GM19351 (cell line): ENCODE measurements around the gene ATG3.
"Not testable (repeated sequence)": the region's sequence is repeated elsewhere in the genome, so short reads cannot be mapped to it uniquely, and the experiment has no call there.

ENCODE experiments used
- ATAC-seq: cut with Tn5 transposase; IDR thresholded peaks from one replicate; pipeline ENCODE4 v1.9.1; 2021; ENCODE audit warnings: mild to moderate bottlenecking, moderate library complexity; ENCODE audit not compliant: unreplicated experiment

Gene ATG3

DNA sequence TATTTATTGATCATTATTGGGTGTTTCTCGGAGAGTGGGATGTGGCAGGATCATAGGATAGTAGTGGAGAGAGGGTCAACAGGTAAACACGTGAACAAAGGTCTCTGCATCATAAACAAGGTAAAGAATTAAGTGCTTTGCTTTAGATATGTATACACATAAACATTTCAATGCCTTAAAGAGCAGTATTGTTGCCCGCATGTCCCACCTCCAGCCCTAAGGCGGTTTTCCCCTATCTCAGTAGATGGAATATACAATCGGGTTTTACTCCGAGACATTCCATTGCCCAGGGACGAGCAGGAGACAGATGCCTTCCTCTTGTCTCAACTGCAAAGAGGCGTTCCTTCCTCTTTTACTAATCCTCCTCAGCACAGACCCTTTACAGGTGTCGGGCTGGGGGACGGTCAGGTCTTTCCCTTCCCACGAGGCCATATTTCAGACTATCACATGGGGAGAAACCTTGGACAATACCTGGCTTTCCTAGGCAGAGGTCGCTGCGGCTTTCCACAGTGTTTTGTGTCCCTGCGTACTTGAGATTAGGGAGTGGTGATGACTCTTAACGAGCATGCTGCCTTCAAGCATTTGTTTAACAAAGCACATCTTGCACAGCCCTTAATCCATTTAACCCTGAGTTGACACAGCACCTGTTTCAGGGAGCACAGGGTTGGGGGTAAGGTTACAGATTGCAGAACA is 2.6 kb upstream of the ATG3 start:
- not testable (repeated sequence) for ATAC-seq

DNA sequence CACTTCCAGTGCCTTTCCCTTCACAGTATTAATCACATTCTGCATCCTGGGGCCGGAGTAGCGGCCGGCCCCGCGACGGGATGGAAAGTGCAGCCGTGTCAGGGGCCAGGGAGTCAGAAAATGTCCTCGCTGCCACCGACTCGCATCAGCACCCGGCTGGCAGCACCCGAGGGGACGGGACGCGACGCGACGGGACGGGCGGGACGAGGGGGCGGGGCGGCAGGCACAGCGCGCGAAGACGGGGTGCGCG is 353 bp downstream of the ATG3 start:
- ATAC-seq: peak; percentile 40

DNA sequence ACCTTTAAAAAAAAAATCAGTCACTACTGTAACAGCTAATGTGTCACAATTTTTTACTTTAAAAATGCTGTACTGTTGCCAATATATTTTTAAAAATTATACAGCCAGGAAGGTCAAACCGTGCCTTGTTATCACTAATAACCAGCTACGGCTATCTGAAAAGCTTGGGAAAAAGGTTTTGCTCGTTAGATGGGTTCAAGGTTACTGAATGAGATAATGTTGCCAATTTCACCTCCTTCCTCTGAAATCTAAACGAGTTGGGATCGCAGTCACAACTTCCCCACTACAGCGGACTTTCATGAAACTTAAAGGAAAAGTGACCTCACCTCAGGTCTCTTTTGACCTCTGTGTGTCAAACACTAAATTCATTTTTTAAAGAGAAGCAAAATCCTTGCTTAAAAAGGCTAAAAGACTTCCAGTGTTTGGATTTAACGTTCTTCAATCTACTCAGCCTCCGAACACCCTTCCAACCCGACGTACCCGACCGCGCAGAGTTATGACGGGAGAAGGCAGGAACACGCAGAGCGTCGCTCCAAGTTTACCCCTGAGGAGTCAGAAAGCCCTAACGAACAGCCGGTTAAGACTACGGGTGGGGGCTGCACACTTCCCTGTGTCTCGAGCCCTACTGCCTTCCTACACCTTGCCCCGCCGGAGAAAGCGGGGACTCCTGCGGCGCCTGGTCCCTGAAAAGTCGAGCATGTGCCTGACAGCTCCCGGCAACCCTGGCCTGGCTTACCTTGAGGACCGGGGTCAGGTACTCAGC is 860 bp downstream of the ATG3 start:
- ATAC-seq: peak; percentile 33

DNA sequence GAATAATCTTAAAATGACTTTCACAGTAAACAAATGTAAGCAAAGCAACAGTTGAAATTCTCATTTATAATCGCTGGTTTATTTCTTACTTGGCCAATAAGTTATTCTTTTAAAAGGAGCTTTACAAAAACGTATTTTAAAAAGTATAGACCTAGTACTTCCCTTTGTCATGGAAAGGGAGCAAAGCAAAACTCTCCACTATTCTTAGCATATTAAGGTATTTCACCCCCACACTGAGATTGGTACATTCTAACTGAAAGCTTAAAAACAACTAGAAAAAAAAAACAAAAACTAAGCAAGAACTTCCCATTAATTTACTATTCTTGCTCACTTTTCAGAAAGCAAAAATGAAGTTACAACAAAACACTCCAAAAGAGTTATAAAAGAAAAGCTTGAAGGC is 1.5 kb downstream of the ATG3 start:
- no peak for ATAC-seq

DNA sequence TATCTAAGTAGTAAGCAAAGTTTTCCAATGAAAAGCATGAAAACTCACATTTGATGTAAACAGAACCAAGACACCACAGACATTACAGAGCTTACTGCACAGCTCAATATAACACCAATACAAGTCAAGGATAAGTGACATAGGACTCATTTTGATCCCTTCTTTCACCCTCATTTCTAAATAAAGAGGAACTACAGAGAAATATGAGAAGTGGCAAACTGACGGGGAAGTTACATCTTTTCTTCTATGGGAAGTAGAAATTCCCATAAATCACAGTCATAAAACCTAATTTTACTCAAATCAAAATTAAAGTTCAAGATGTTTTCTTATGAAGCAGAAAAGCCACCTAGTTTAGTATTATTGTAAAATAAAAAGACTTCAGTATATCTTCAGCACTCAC is 3.8 kb downstream of the ATG3 start:
- no peak for ATAC-seq

DNA sequence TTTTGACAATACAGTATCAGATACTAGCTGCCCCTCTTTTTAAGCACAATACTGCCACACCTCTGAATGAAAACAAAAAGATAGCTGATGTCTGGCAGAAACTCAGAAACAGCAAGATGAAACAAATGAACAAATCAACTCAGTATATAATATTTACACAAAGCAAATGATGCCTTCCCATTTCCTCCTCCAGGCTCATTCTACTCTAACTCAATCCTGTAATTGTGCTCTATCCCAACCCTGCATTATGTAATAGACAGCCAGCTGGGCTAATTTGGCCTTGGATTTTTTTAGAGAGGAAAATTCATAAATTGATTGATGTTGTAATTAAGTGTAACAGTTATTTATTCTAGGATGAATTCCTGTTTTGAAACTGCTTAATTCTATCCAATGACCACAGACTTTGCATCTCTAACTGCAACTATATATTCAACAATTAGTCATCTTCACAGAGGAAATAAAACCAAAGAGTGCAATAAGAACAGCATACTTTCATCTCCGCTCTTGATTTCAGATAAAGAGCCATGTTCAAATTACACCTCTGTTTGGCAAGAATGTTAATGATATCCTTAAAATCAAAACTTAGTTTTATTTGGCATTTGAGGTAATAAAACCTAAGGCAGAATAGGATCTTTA is 6.1 kb downstream of the ATG3 start:
- no peak for ATAC-seq

DNA sequence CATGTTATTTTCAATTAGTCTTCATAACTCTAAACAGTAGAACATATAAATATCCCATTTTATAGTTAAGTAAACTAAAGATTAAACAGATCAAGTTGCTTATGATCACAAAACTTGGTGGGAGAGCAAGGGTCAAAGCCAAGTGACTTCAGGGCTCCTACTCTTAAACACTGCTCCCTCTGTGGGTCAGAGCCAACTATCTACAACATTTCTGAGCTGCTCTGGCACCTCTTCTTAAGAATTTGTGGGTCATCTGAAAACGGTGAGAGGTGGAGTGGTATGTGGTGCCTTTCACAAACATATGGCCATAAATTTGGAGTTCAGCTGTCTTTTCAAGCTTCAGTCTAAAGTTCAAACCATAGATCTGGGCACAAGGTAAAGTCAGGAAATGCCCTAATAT is 10.9 kb downstream of the ATG3 start:
- ATAC-seq: no peak

DNA sequence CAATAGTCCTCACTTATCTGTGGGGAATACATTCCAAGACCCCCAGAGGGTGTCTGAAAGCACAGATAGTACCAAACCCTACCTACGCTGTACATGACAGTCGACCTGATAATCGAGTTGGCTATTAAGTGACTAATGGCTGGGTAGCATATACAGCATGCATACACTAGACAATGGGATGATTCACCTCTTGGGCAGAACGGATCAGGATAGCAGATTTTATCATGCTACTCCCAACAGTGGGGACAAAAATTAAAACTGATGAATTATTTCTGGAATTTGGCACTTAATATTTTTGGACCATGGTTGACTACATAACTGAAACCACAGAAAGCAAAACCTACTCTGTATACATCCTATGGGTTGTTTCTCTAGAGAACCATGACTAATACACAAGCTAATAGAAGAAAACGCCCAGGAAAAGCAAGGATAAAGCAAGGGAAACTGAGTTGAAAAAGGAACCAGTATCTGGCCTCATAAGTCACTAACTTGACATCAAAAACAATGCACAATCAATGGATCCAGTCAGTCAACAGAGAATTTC is 15.5 kb downstream of the ATG3 start:
- ATAC-seq: no peak

DNA sequence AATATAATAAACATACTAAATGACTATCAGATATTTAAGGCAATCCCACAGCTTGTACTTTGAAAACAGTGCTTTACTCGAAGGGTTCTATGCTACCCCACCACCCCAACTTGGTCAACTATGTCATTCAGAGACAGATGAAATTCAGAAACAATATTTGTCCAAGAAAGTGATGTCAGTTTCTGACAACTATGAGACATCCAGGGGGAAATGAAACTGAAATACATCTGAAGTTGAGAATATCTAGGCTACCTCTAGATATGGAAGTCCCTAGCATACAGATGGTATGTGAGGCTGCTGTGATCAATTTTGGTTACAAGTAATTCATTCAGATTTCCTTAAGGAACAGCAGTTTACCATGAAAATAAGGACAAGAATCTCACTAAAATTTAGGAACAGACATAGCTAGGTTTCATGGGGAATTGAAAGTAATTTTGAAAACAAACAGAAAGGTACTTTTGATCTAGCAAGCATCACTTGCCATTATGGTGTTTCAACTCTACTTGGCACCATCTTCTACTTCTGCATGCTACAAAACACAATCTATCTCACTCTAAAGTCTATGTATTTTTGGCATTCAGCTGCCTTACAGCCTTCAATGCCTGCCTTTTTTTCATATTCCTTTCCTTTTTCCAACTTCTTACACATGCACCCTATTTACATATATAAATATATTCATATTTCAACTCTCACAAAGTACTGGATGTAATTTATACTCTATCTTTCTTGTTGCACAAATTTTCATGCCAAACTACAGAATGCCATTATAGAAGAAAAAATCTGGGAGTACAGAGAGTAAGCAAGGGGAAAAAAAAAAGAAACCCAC is 21.7 kb downstream of the ATG3 start:
- peak; percentile 95 for ATAC-seq

DNA sequence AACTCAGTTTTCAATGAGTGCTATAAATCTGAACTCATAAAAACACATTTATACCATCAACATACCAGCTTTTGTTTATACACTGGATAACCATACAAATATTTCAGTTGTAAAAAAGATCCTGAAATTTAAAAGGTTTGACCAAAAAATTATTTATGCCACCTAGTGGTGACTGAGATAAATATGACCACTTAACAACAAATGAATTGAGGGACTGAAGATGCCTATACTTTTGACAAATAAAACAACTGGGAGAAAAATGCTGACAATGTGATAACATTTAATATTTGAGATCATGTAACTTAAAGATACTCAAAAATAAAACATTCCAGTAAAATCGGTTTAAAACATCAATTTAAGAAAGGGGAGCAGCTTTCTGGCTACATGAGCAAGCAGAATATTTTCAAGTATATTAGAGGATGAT is 30.4 kb downstream of the ATG3 start:
- no peak for ATAC-seq

DNA sequence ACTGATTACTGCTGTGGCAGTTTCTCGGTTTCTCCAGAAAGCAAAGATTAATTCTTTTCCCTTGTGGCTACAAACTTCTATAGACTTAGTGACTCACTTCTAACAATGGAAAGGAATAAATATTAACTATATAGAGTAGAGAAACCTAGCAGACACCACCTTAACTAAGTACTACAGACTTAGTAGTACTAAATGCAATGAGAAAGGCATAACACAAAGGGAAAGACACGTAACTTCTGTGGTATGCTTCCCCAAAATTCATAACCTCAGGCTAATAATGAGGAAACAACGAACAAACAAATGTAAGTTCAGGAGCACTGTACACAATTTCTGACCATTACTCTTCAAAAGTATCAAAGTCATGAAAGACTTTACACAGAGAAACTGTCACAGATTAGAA is 31.2 kb downstream of the ATG3 start:
- ATAC-seq: no peak

DNA sequence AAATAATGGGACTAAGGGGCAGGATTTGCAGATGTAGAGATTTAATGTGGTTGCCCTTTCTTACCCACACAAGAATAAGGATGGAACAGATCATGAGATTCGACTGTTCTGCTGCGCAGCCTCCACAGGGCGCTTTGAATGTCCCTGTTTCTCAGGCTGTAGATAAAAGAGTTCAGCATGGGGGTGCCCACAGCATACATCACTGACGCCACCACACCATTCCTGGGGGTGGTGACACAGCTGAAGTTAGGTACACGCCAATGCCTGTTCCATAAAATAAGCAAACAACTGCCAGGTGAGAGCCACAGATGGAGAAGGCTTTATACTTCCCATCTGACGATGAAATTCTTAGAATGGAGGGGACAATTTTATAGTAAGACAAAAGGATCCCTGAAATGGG is 37.6 kb downstream of the ATG3 start:
- not testable (repeated sequence) for ATAC-seq

DNA sequence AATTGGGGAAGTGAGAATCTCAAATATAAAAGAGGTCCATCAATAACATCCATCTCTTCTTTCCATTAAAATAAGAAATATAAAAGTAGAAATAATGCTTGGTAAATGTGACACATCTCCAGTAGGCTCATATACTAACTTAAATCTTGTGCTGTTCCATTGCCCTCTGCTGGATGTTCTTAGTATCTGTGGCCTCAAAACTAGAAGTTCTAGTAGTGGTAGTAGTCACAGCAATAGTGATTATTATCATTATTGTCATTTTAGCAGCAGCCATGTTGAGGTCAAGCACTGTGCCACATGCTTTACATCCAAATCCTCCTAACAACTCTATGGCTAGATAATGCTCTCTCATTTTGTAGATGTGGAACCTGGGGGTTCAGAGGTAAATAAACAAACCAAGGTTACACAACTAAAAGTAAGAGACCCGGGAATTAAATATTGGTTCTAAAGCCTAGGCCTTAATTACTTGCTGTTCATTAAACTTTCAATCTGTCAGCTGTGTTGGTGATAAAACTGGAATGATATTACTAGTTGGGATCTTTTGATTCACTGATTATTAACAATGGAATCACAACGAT is 42.2 kb downstream of the ATG3 start:
- ATAC-seq: no peak

DNA sequence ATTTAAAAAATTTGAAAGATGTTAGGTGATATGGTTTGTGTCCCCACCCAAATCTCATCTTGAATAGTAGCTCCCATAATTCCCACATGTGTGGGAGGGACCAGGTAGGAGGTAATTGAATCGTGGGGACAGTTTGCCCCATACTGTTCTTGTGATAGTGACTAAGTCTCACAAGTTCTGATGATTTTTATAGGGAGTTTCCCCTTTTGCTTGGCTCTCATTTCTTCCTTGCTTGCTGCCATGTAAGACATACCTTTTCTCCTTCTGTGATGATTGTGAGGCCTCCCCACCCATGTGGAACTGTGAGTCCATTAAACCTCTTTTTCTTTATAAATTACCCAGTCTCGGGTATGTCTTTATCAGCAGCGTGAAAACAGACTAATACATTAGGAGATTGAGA is 42.8 kb downstream of the ATG3 start:
- not testable (repeated sequence) for ATAC-seq

DNA sequence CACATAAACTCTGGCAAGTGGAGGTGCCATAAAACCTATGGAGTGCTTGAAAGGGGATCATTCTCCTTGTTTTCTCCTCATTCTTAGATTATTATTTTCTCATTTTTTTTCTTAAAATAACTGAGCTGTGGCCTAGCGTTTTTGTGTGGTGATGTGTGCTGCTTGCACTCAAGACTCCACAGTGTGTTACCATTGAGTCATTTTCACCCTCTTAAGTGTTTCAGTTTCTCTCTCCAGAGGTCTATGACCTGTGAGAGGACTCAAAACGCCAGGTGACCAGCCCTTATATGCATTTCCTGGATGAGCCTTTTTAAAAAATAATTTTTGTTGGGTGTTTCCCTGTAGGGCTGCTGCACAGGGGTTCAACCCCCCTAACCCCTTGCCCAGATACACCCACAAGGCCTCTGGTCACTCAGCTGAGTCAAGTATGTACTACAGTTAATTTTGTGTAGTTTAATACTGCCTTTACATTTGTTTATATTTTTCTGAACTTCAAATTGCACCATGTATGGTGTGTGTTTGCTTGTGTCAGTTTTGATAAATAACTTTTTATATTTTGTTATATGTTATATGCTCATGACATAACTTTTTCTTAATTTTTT is 47.1 kb downstream of the ATG3 start:
- peak; percentile 100 for ATAC-seq

DNA sequence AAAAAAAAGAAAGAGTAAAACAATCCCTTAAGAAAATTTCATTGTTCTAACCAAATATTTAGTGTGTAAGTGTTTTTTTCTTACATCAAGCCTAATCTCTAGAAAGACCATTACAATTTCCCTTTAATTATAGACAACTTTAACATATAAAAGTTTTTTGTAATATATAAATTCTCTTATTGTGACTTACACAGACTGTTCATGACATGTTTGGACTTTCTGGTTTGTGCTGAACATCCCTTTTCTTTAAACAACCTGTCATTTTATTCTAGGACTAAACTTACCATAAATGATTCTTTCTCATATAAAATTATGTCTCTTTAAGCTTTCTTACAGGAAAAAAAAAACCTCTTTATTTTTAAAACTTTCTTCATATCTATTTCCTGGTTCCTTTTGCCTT is 49.4 kb downstream of the ATG3 start:
- no peak for ATAC-seq

DNA sequence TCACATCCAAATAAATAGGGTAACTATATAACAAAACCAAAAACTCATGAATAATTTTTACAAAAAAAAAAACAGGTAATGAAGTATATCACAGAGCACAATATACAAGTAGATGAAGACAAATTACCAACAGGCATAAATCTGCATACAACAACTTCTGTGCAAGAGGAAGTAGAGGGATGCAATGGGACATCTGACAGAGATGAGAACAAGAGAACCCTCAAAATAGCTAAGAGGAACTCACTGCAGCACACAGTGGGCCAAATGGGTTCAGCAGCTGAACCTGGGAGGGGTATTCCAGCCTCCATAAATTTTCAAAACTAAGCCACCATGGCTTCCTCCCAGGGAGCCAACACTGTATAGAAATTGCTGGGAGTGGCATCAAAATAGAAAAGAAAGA is 52.9 kb downstream of the ATG3 start:
- no peak for ATAC-seq

DNA sequence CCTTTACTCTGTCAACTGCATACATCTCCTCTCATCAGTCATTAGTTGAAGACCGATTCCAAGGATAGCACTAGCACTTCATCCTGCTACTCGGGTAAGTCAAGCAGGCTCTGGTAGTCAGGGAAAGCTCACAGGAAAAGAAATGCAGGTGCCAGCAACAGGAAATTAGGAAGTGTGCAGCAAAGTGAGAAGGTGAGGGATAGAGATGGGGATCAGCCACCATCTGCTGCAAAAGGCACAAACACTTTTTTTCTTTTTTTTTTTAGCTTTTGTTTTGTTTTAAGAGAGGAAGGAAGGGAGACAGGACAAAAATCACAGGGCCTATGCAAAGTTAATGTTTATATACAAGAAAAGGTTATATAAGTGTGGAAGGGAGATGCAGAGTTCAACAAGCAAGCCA is 53.5 kb downstream of the ATG3 start:
- ATAC-seq: no peak

DNA sequence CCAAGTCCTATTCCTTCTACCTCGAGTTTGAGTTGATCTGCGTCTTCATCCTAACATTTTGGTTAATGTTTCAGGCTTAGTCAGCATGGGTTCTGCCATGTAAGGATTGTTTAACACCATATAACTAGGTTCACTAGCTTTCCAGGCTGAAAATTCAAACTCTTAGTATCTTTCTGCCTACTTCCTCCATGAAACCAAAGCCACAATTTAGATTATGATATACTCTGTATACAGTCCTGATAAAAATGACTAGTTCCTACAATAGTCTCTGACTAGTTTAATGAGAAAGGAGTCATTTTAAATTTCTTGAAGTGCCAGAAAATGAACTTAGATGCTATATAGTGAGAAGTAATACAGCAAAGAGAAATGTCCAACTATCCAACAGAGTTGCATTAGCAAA is 55.9 kb downstream of the ATG3 start:
- ATAC-seq: no peak

DNA sequence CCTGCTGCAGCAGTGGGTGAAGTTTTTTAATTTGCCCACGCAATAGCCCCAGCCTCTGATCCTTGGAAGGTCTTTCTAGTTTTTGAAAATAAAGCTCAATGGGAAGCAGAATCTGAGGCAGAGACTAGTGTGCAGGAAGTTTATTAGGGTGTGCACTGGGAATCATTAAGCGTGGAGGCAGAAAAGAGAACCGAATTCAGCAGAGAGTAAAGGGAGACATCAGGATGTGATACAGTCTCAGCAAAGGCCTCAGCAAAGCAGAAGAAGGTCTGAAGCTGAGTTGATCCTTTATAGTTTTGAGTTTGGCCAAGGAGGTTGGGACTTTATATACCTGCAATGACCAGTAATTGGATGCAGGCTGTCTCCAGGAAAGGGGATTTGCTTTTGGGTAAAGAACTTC is 57.6 kb downstream of the ATG3 start:
- no peak for ATAC-seq
